Sigmoid colon (tissue), 7 donors: ENCODE results near the gene MRM2. TPM values are rescaled to one million over a fixed set of nuclear protein-coding genes. Genes with fewer than 3 reads are reported as not detected.

Experiments
- DNase-seq: peaks from one replicate; pipeline ENCODE4 v3.0.0-alpha.2; 2019
- H3K27ac ChIP-seq, 4 donors: fragments of 200-600 bp; sonication (generic); one replicate each; pipeline ENCODE4 v1.5.1; 2016 to 2019; ENCODE audit warnings: mild to moderate bottlenecking in 1 of 4
- H3K27me3 ChIP-seq, 3 donors: fragments of 200-600 bp; sonication (generic); one replicate each; pipeline ENCODE4 v1.5.1; 2019; ENCODE audit warnings: mild to moderate bottlenecking in 1 of 3
- H3K36me3 ChIP-seq, 4 donors: fragments of 200-600 bp; sonication (generic); one replicate each; pipeline ENCODE4 v1.5.1; 2016 to 2019
- H3K4me1 ChIP-seq, 4 donors: fragments of 200-600 bp; sonication (generic); one replicate each; pipeline ENCODE4 v1.5.1; 2017 to 2019
- H3K4me3 ChIP-seq, 4 donors: fragments of 200-600 bp; sonication (generic); one replicate each; pipeline ENCODE4 v1.5.1; 2017 to 2019; ENCODE audit warnings: mild to moderate bottlenecking in 2 of 4, moderate library complexity in 1 of 4
- H3K9me3 ChIP-seq, 4 donors: fragments of 200-600 bp in 3 of 4; sonication (generic) in 3 of 4; one replicate each; pipeline versions ENCODE4 v1.5.1 to v1.6.1; 2013 to 2019
- EP300 ChIP-seq, 4 donors: sonication (generic); formaldehyde crosslinking; IDR thresholded peaks; one replicate each; pipeline ENCODE4 v1.6.1; 2017; ENCODE audit warnings: antibody characterized with exemption in 4 of 4
- POLR2A ChIP-seq, 2 donors: fragments of 450-650 bp; IDR thresholded peaks; one replicate each; pipeline ENCODE4 v1.6.1; 2016; ENCODE audit warnings: antibody characterized with exemption in 2 of 2, mild to moderate bottlenecking in 2 of 2, moderate library complexity in 2 of 2
- POLR2AphosphoS5 ChIP-seq, 4 donors: sonication (generic); formaldehyde crosslinking; IDR thresholded peaks; one replicate each; pipeline ENCODE4 v1.6.1; 2017; ENCODE audit warnings: antibody characterized with exemption in 4 of 4
- WGBS, 2 donors: extraction: QIAGEN DNeasy Blood & Tissue Kit; methylation state at CpG; one replicate each; pipeline ENCODE4 v1.1.7; 2013; 5-methylcytosine and 5-hydroxymethylcytosine counted together
- intact Hi-C: fragments of 100-400 bp; cut with DNase I; formaldehyde crosslinking; loops from one replicate; pipeline ENCODE4 v1.15.1; 2023
- polyA plus RNA-seq, 3 donors: library from polyadenylated mRNA; stranded (reverse); fragments of 200-250 nt; gene quantifications; one replicate each; pipeline ENCODE4 v1.2.3, GENCODE V29; 2013
- total RNA-seq, 4 donors: library from RNA; depleted of rRNA; stranded (reverse); fragments of >200 nt; gene quantifications; one replicate each; pipeline ENCODE4 v1.1.0, GENCODE V29; 2016
- TF ChIP-seq, protein P1 (sequence below), 4 experiments: fragments of 450-650 bp in 3 of 4; fragments of 200-600 bp in 1 of 4; IDR thresholded peaks; one replicate each; pipeline ENCODE4 v1.5.1; 2016 to 2019; ENCODE audit warnings: antibody characterized with exemption in 4 of 4, mild to moderate bottlenecking in 3 of 4, moderate library complexity in 2 of 4
- donor health status: healthy with polysubstance abuse.
- donor health status: Bipolar disorder and iron deficiency.
- donor health status: healthy.

MRM2 gene
- total and polyA plus RNA-seq, 7 donors = 12.6 to 25.0 (median 18.5) TPM

- no peak overlapping the region for H3K27ac ChIP-seq
- WGBS, 2 donors = 83 to 90% methylated on average over 27 of the region's 27 CpGs
- intact Hi-C loops = no loop called here
Measured at GRCh38 chr7:2249744-2250323, 7.8 kb upstream of the MRM2 start.

GRCh38 chr7:2248984-2249694 is 7.1 kb upstream of the MRM2 start:
- no peak for DNase-seq
- Histone ChIP-seq H3K4me1 (no peaks in the 10 kb centered on the region), H3K27ac (peak overlapping the region in 2 of 4 donors; percentile 16 to 36), H3K9me3 (no peaks in the 10 kb centered on the region), H3K27me3 (no peaks in the 10 kb centered on the region), H3K4me3 (no peak overlapping the region), H3K36me3 (peaks cover 0 to 7% (median 0%) of the 10 kb centered on the region in 4 donors)
- 41 to 68% methylated on average over 24 of the region's 24 CpGs for WGBS, 2 donors
- TF ChIP-seq EP300 (IDR thresholded peaks at IDR 0.05) (no peak), POLR2AphosphoS5 (IDR thresholded peaks at IDR 0.05) (peak in 1 of 4 donors; percentile 31)
- intact Hi-C loops = no loop called here

More at GRCh38 chr7:2249744-2250323, 7.8 kb upstream of the MRM2 start:
- Histone ChIP-seq H3K4me3 (no peak overlapping the region), H3K9me3 (no peaks in the 10 kb centered on the region), H3K4me1 (no peaks in the 10 kb centered on the region), H3K27me3 (no peaks in the 10 kb centered on the region), H3K36me3 (peaks cover 0 to 12% (median 1%) of the 10 kb centered on the region in 4 donors)
- TF ChIP-seq POLR2AphosphoS5 (IDR thresholded peaks at IDR 0.05) = no peak
- no peak for TF ChIP-seq EP300 (IDR thresholded peaks at IDR 0.05)
- TF ChIP-seq POLR2A (IDR thresholded peaks at IDR 0.05) = no peak
- TF ChIP-seq, protein P1, sequence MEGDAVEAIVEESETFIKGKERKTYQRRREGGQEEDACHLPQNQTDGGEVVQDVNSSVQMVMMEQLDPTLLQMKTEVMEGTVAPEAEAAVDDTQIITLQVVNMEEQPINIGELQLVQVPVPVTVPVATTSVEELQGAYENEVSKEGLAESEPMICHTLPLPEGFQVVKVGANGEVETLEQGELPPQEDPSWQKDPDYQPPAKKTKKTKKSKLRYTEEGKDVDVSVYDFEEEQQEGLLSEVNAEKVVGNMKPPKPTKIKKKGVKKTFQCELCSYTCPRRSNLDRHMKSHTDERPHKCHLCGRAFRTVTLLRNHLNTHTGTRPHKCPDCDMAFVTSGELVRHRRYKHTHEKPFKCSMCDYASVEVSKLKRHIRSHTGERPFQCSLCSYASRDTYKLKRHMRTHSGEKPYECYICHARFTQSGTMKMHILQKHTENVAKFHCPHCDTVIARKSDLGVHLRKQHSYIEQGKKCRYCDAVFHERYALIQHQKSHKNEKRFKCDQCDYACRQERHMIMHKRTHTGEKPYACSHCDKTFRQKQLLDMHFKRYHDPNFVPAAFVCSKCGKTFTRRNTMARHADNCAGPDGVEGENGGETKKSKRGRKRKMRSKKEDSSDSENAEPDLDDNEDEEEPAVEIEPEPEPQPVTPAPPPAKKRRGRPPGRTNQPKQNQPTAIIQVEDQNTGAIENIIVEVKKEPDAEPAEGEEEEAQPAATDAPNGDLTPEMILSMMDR (IDR thresholded peaks at IDR 0.05) = no peak
- DNase-seq = no peak

DNA sequence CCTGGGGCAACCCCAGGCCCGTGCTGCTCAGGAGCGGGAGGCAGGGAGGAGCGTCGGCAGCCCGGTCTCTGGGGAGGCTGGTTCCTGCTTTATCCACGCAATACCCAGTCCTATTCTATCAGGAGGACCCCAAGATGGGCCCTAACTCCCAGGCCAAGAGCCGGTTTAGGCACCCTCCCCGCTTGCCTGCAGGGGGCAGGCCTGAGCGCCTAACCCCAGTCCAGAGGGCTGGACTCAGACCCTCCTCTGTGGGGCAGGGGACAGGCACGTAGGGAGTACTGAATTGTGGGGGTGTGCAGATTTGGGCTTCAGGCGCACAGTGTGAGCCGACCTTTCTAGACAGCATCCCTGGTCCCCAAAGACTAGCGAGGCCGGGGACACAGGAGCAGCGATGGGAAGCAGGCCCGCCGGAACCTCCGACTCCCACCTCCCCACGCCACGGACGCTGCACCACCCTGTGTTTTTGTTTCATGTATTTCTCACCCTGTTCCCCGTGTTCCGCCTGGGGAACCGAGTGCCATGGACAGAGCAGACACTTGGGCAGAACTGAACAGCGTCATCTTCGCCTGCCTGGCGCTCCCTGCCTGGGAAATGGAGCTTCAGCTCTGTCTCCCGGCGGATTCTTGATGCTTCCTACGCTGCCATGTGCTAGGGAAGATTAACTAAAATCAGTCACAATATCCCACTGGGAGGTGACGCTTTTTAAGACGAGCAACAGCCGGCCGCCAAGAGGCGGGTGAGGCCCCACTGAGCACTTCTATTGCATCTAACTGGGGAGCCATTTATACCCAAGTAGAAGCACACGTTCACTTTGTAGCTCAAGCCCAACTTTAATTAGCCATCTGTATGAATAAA is 5.4 kb upstream of the MRM2 start:
- DNase-seq = no peak
- TF ChIP-seq, protein P1 (IDR thresholded peaks at IDR 0.05) = peak in 3 of 4 experiments; percentile 20 to 56 (median 50)
- no peak for TF ChIP-seq POLR2AphosphoS5 (IDR thresholded peaks at IDR 0.05)
- WGBS, 2 donors = 83% methylated on average over 36 of the region's 36 CpGs
- Histone ChIP-seq H3K36me3 (no peaks in the 10 kb centered on the region), H3K27ac (no peak overlapping the region), H3K27me3 (no peaks in the 10 kb centered on the region), H3K4me3 (no peak overlapping the region), H3K9me3 (no peaks in the 10 kb centered on the region), H3K4me1 (peaks cover 0 to 7% (median 7%) of the 10 kb centered on the region in 4 donors)
- intact Hi-C loops = no loop called here

GRCh38 chr7:2245883-2246675 is 4.1 kb upstream of the MRM2 start:
- TF ChIP-seq EP300 (IDR thresholded peaks at IDR 0.05) (no peak), POLR2A (IDR thresholded peaks at IDR 0.05) (no peak), POLR2AphosphoS5 (IDR thresholded peaks at IDR 0.05) (no peak)
- TF ChIP-seq, protein P1 (IDR thresholded peaks at IDR 0.05) = no peak
- intact Hi-C loops = no loop called here
- no peaks in the 10 kb centered on the region for H3K9me3 ChIP-seq
- H3K4me3 ChIP-seq = no peak overlapping the region
- 54 to 85% methylated on average over 22 of the region's 22 CpGs for WGBS, 2 donors
- no peak for DNase-seq
- peaks cover 0 to 15% (median 13%) of the 10 kb centered on the region in 4 donors for H3K4me1 ChIP-seq
- no peak overlapping the region for H3K27ac ChIP-seq
- H3K27me3 ChIP-seq = no peaks in the 10 kb centered on the region
- no peaks in the 10 kb centered on the region for H3K36me3 ChIP-seq
